Stimulated activated naive CD8-positive, alpha-beta T cell treated with anti-CD3 and anti-CD28 coated beads, Interleukin-15, amount 100 ng/mL, for 72 hours (primary cell): Measurements from ENCODE around the gene SERTAD1.

Experiments
- ATAC-seq: fragments of 150-1000 bp; cut with Tn5 transposase; 2 replicates; pipeline ENCODE4 v1.10.0; 2021; ENCODE audit warnings: mild to moderate bottlenecking, moderate library complexity
- DNase-seq, 2 donors: peaks; one replicate each; pipeline ENCODE4 v3.0.0; 2021 to 2022
- H3K27ac Mint-ChIP-seq, 2 donors: one replicate each; pipeline ENCODE4 v1.8.0; 2022; ENCODE audit warnings: mild to moderate bottlenecking in 2 of 2, mixed read lengths in 2 of 2, moderate library complexity in 2 of 2
- H3K27me3 Mint-ChIP-seq: one replicate; pipeline ENCODE4 v1.8.0; 2022; ENCODE audit warnings: mixed read lengths
- H3K4me1 Mint-ChIP-seq: one replicate; pipeline ENCODE4 v1.8.0; 2022; ENCODE audit warnings: mild to moderate bottlenecking, mixed read lengths
- H3K4me3 Mint-ChIP-seq, 2 donors: one replicate each; pipeline ENCODE4 v1.8.0; 2022; ENCODE audit warnings: mild to moderate bottlenecking in 2 of 2, mixed read lengths in 2 of 2, moderate library complexity in 1 of 2
- H3K9me3 Mint-ChIP-seq, 2 donors: one replicate each; pipeline ENCODE4 v1.8.0; 2022; ENCODE audit warnings: mixed read lengths in 2 of 2

Gene SERTAD1

GRCh38 chr19:40383668-40384248, 42.0 kb downstream of the SERTAD1 start:
- Mint-ChIP-seq H3K27ac (peak overlapping the region in 1 of 2 donors; percentile 80), H3K4me1 (no peaks in the 10 kb centered on the region), H3K4me3 (no peak overlapping the region), H3K9me3 (no peaks in the 10 kb centered on the region), H3K27me3 (no peaks in the 10 kb centered on the region)
- no peak for ATAC-seq
- no peak for DNase-seq

GRCh38 chr19:40381321-40381720, 44.5 kb downstream of the SERTAD1 start:
- H3K4me3 Mint-ChIP-seq, result no peak overlapping the region

GRCh38 chr19:40380199-40381037, 45.4 kb downstream of the SERTAD1 start:
- H3K4me1 Mint-ChIP-seq, result no peaks in the 10 kb centered on the region
- no peak overlapping the region for H3K27ac Mint-ChIP-seq
- DNase-seq (no peak), ATAC-seq (no peak)
- no peak overlapping the region for H3K4me3 Mint-ChIP-seq
- no peaks in the 10 kb centered on the region for H3K9me3 Mint-ChIP-seq
- no peaks in the 10 kb centered on the region for H3K27me3 Mint-ChIP-seq

More at GRCh38 chr19:40381321-40381720, 44.5 kb downstream of the SERTAD1 start:
- Mint-ChIP-seq H3K9me3 (no peaks in the 10 kb centered on the region), H3K27me3 (no peaks in the 10 kb centered on the region), H3K27ac (no peak overlapping the region), H3K4me1 (no peaks in the 10 kb centered on the region)
- ATAC-seq (no peak), DNase-seq (no peak)

- ATAC-seq (no peak), DNase-seq (no peak)
- H3K4me3 Mint-ChIP-seq, result no peak overlapping the region
- H3K9me3 Mint-ChIP-seq, result no peaks in the 10 kb centered on the region
- H3K27ac Mint-ChIP-seq, result no peak overlapping the region
- no peaks in the 10 kb centered on the region for H3K27me3 Mint-ChIP-seq
- no peaks in the 10 kb centered on the region for H3K4me1 Mint-ChIP-seq
Measured at GRCh38 chr19:40379446-40380198, 46.2 kb downstream of the SERTAD1 start.

GRCh38 chr19:40378509-40378908, 47.3 kb downstream of the SERTAD1 start:
- no peak overlapping the region for H3K27ac Mint-ChIP-seq
- H3K9me3 Mint-ChIP-seq, result no peaks in the 10 kb centered on the region
- DNase-seq (no peak), ATAC-seq (no peak)
- H3K4me3 Mint-ChIP-seq, result no peak overlapping the region
- H3K4me1 Mint-ChIP-seq, result no peaks in the 10 kb centered on the region
- no peaks in the 10 kb centered on the region for H3K27me3 Mint-ChIP-seq

GRCh38 chr19:40377876-40378385, 47.9 kb downstream of the SERTAD1 start:
- no peaks in the 10 kb centered on the region for H3K27me3 Mint-ChIP-seq
- DNase-seq, result no peak
- no peak for ATAC-seq
- H3K9me3 Mint-ChIP-seq, result no peaks in the 10 kb centered on the region
- peaks cover 3% of the 10 kb centered on the region for H3K4me1 Mint-ChIP-seq
- H3K27ac Mint-ChIP-seq, result no peak overlapping the region
- no peak overlapping the region for H3K4me3 Mint-ChIP-seq

GRCh38 chr19:40376286-40376862, 49.4 kb downstream of the SERTAD1 start:
- DNase-seq (no peak), ATAC-seq (no peak)
- Mint-ChIP-seq H3K4me3 (no peak overlapping the region), H3K27me3 (no peaks in the 10 kb centered on the region), H3K4me1 (peaks cover 5% of the 10 kb centered on the region), H3K27ac (peak overlapping the region; percentile 27 to 35), H3K9me3 (no peaks in the 10 kb centered on the region)

- no peaks in the 10 kb centered on the region for H3K9me3 Mint-ChIP-seq
- H3K27me3 Mint-ChIP-seq, result no peaks in the 10 kb centered on the region
- DNase-seq (no peak), ATAC-seq (no peak)
- peaks cover 5% of the 10 kb centered on the region for H3K4me1 Mint-ChIP-seq
- H3K4me3 Mint-ChIP-seq, result no peak overlapping the region
- H3K27ac Mint-ChIP-seq, result no peak overlapping the region
Measured at GRCh38 chr19:40374084-40374483, 51.7 kb downstream of the SERTAD1 start.

GRCh38 chr19:40371802-40372122, 54.0 kb downstream of the SERTAD1 start:
- Mint-ChIP-seq H3K9me3 (no peaks in the 10 kb centered on the region), H3K27me3 (no peaks in the 10 kb centered on the region), H3K27ac (no peak overlapping the region), H3K4me3 (no peak overlapping the region), H3K4me1 (peaks cover 5% of the 10 kb centered on the region)
- ATAC-seq (no peak), DNase-seq (no peak)
